HUES6 (cell line): ENCODE measurements around the gene CTPS1.

Source experiments
- H3K27ac ChIP-seq: 2 replicates; pipeline ENCODE4 v1.7.0; 2013; ENCODE audit warnings: low read depth, mild to moderate bottlenecking, low read length, inconsistent platforms
- H3K27me3 ChIP-seq: 2 replicates; pipeline ENCODE4 v1.6.1; 2013; ENCODE audit warnings: low read length; ENCODE audit not compliant: control insufficient read depth, insufficient read depth
- H3K36me3 ChIP-seq: 2 replicates; pipeline ENCODE4 v1.6.1; 2013; ENCODE audit warnings: low read length; ENCODE audit not compliant: control insufficient read depth, insufficient read depth
- H3K4me1 ChIP-seq: 2 replicates; pipeline ENCODE4 v1.6.1; 2013; ENCODE audit warnings: low read length; ENCODE audit not compliant: control insufficient read depth, insufficient read depth
- H3K4me3 ChIP-seq: 2 replicates; pipeline ENCODE4 v1.5.1; 2013; ENCODE audit warnings: low read depth, low read length
- H3K9ac ChIP-seq: one replicate; pipeline ENCODE4 v1.6.1; 2013; ENCODE audit warnings: mild to moderate bottlenecking, low read length
- H3K9me3 ChIP-seq: 2 replicates; pipeline ENCODE4 v1.6.1; 2013; ENCODE audit warnings: low read depth, low read length; ENCODE audit not compliant: control insufficient read depth, insufficient read depth

The CTPS1 gene

GRCh38 chr1:40948741-40949443 is 30.6 kb upstream of the CTPS1 start:
- peaks cover 6% of the 10 kb centered on the region for H3K4me1 ChIP-seq
- peak overlapping the region; percentile 22; the same call in 1 of the 2 replicates for H3K4me3 ChIP-seq
- no peak overlapping the region for H3K9ac ChIP-seq
- H3K27ac ChIP-seq: no peak overlapping the region
- H3K9me3 ChIP-seq: no peaks in the 10 kb centered on the region
- H3K27me3 ChIP-seq: peaks cover 6% of the 10 kb centered on the region; the same call in 1 of the 2 replicates
- H3K36me3 ChIP-seq: no peaks in the 10 kb centered on the region

GRCh38 chr1:40949563-40949962 is 29.9 kb upstream of the CTPS1 start:
- Histone ChIP-seq H3K27me3 (peaks cover 6% of the 10 kb centered on the region; the same call in 1 of the 2 replicates), H3K27ac (no peak overlapping the region), H3K36me3 (no peaks in the 10 kb centered on the region), H3K4me3 (no peak overlapping the region), H3K9ac (no peak overlapping the region), H3K4me1 (peaks cover 8% of the 10 kb centered on the region), H3K9me3 (no peaks in the 10 kb centered on the region)

- Histone ChIP-seq H3K4me3 (no peak overlapping the region), H3K27ac (no peak overlapping the region), H3K27me3 (peaks cover 6% of the 10 kb centered on the region; the same call in 1 of the 2 replicates), H3K4me1 (peaks cover 15% of the 10 kb centered on the region), H3K9ac (no peak overlapping the region), H3K9me3 (no peaks in the 10 kb centered on the region), H3K36me3 (no peaks in the 10 kb centered on the region)
Measured at GRCh38 chr1:40951943-40952743, 27.4 kb upstream of the CTPS1 start.

- Histone ChIP-seq H3K9ac (no peak overlapping the region), H3K36me3 (no peaks in the 10 kb centered on the region), H3K27ac (no peak overlapping the region), H3K9me3 (no peaks in the 10 kb centered on the region), H3K27me3 (peaks cover 6% of the 10 kb centered on the region; the same call in 1 of the 2 replicates), H3K4me3 (no peak overlapping the region), H3K4me1 (peaks cover 15% of the 10 kb centered on the region)
Measured at GRCh38 chr1:40952744-40953315, 26.7 kb upstream of the CTPS1 start.

GRCh38 chr1:40954626-40955025 is 24.9 kb upstream of the CTPS1 start:
- peaks cover 9% of the 10 kb centered on the region; the same call in 1 of the 2 replicates for H3K4me1 ChIP-seq

GRCh38 chr1:40955266-40955665 is 24.2 kb upstream of the CTPS1 start:
- Histone ChIP-seq H3K9me3 (peaks cover 4% of the 10 kb centered on the region; the same call in 1 of the 2 replicates), H3K9ac (no peak overlapping the region), H3K27me3 (peaks cover 6% of the 10 kb centered on the region; the same call in 1 of the 2 replicates), H3K36me3 (no peaks in the 10 kb centered on the region), H3K27ac (no peak overlapping the region), H3K4me3 (no peak overlapping the region), H3K4me1 (peaks cover 9% of the 10 kb centered on the region; the same call in 1 of the 2 replicates)

More at GRCh38 chr1:40954626-40955025, 24.9 kb upstream of the CTPS1 start:
- H3K36me3 ChIP-seq: no peaks in the 10 kb centered on the region
- no peak overlapping the region for H3K27ac ChIP-seq
- H3K9ac ChIP-seq: no peak overlapping the region
- no peak overlapping the region for H3K4me3 ChIP-seq
- peaks cover 6% of the 10 kb centered on the region; the same call in 1 of the 2 replicates for H3K27me3 ChIP-seq
- peaks cover 4% of the 10 kb centered on the region; the same call in 1 of the 2 replicates for H3K9me3 ChIP-seq

GRCh38 chr1:40956407-40956806 is 23.1 kb upstream of the CTPS1 start:
- H3K9me3 ChIP-seq: peaks cover 4% of the 10 kb centered on the region; the same call in 1 of the 2 replicates
- no peak overlapping the region for H3K9ac ChIP-seq
- H3K27me3 ChIP-seq: peaks cover 6% of the 10 kb centered on the region; the same call in 1 of the 2 replicates
- H3K36me3 ChIP-seq: no peaks in the 10 kb centered on the region
- no peak overlapping the region for H3K27ac ChIP-seq
- no peak overlapping the region for H3K4me3 ChIP-seq
- peaks cover 9% of the 10 kb centered on the region; the same call in 1 of the 2 replicates for H3K4me1 ChIP-seq

GRCh38 chr1:40958210-40958609 is 21.3 kb upstream of the CTPS1 start:
- no peaks in the 10 kb centered on the region for H3K27me3 ChIP-seq
- H3K36me3 ChIP-seq: no peaks in the 10 kb centered on the region
- H3K9me3 ChIP-seq: peaks cover 4% of the 10 kb centered on the region; the same call in 1 of the 2 replicates
- H3K9ac ChIP-seq: no peak overlapping the region
- peaks cover 9% of the 10 kb centered on the region; the same call in 1 of the 2 replicates for H3K4me1 ChIP-seq
- H3K27ac ChIP-seq: no peak overlapping the region
- H3K4me3 ChIP-seq: no peak overlapping the region

GRCh38 chr1:40965531-40965930 is 14.0 kb upstream of the CTPS1 start:
- H3K4me1 ChIP-seq: peaks cover 6% of the 10 kb centered on the region
- no peak overlapping the region for H3K4me3 ChIP-seq
- H3K9ac ChIP-seq: no peak overlapping the region

GRCh38 chr1:40966417-40966816 is 13.1 kb upstream of the CTPS1 start:
- Histone ChIP-seq H3K9ac (no peak overlapping the region), H3K27me3 (no peaks in the 10 kb centered on the region), H3K27ac (no peak overlapping the region), H3K4me1 (peaks cover 6% of the 10 kb centered on the region), H3K9me3 (no peaks in the 10 kb centered on the region), H3K36me3 (no peaks in the 10 kb centered on the region), H3K4me3 (no peak overlapping the region)

More at GRCh38 chr1:40965531-40965930, 14.0 kb upstream of the CTPS1 start:
- Histone ChIP-seq H3K9me3 (no peaks in the 10 kb centered on the region), H3K27ac (no peak overlapping the region), H3K36me3 (no peaks in the 10 kb centered on the region), H3K27me3 (no peaks in the 10 kb centered on the region)
